PFSK-1 (cell line): Measurements from ENCODE around the gene NLRP4.

Experiments used
- REST ChIP-seq, 2 experiments: IDR thresholded peaks; 2 replicates each; pipeline versions ENCODE4 v1.6.1 to v1.8.0; 2011 to 2012; ENCODE audit warnings: low read depth in 2 of 2, low read length in 2 of 2, control low read depth in 1 of 2, inconsistent platforms in 1 of 2, mild to moderate bottlenecking in 1 of 2, moderate library complexity in 1 of 2; ENCODE audit not compliant: insufficient read depth in 1 of 2
- SIN3A ChIP-seq: IDR thresholded peaks from 2 replicates; pipeline ENCODE4 v1.6.1; 2012; ENCODE audit warnings: mild to moderate bottlenecking, low read length, moderate library complexity, borderline replicate concordance; ENCODE audit not compliant: insufficient read depth

GRCh38 chr19:55912916-55913315 lies 76.6 kb downstream of the NLRP4 start:
- TF ChIP-seq REST (IDR thresholded peaks at IDR 0.05; ENCODE audit: insufficient read depth in 1 of 2, low read depth in 2 of 2, low read length in 2 of 2) (no peak), SIN3A (no peak)
